Adipocyte (in vitro differentiated cells): Measurements from ENCODE around the gene SLC6A8.
"Not testable (repeated sequence)": the region's sequence is repeated elsewhere in the genome, so short reads cannot be mapped to it uniquely, and the experiment has no call there.

Experiments used
- DNase-seq: peaks from one replicate; pipeline ENCODE4 v3.0.0-alpha.2; 2015; ENCODE audit warnings: low read depth
- H3K27me3 ChIP-seq: replicated peaks from 2 replicates; pipeline ENCODE4 v1.7.0; 2013; ENCODE audit warnings: mild to moderate bottlenecking, low read length, moderate library complexity; ENCODE audit not compliant: control insufficient read depth, insufficient read depth
- H3K36me3 ChIP-seq: 2 replicates; pipeline ENCODE4 v1.7.0; 2013; ENCODE audit warnings: low read length, mild to moderate bottlenecking, moderate library complexity; ENCODE audit not compliant: control insufficient read depth, insufficient read depth, severe bottlenecking
- H3K4me1 ChIP-seq: 2 replicates; pipeline ENCODE4 v1.7.0; 2013; ENCODE audit warnings: mild to moderate bottlenecking, low read length, moderate library complexity; ENCODE audit not compliant: control insufficient read depth, insufficient read depth
- H3K4me3 ChIP-seq: 2 replicates; pipeline ENCODE4 v1.7.0; 2013; ENCODE audit warnings: mild to moderate bottlenecking, low read length, moderate library complexity
- H3K9ac ChIP-seq: 2 replicates; pipeline ENCODE4 v1.7.0; 2013; ENCODE audit warnings: mild to moderate bottlenecking, low read length, moderate library complexity
- H3K9me3 ChIP-seq: 2 replicates; pipeline ENCODE4 v1.7.0; 2013; ENCODE audit warnings: mild to moderate bottlenecking, low read length, moderate library complexity; ENCODE audit not compliant: control insufficient read depth

The SLC6A8 gene

DNA sequence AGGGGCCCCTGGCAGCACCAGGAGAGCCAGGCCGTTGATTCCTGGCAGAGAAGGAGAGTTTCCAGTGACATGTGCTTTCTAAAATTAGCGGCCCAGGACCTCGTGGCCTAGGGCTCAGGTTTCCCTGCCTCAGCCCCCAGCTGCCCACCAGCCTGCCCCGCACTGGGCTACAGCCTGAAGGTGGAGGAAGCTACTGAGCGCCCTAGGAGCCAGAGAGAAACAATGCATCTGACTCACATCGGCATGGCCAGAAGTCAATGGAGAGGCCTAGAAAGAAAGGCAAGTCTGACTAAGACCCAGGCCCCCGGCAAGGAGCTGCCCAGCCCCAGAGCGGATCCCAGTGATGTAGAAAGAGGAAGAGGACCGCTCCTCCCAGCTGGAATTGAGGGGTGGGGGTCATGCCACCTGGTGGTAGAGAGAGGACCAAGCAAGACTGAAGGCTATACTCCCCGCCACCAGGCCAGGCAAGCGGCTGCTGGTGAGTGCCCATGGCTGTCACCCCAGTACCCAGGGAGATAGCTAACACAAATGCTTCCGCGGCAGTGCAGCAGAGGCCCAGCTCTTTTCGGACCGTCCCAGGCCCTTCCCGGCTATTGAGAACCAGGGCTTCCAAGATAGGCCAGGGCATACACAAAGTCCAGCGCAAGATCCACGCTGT, 17.8 kb downstream of the SLC6A8 start:
- DNase-seq, H3K27me3 ChIP-seq, H3K4me1 ChIP-seq, H3K9me3 ChIP-seq, H3K9ac ChIP-seq, H3K4me3 ChIP-seq: not testable (repeated sequence)
- peaks cover 50% of the 10 kb centered on the region for H3K36me3 ChIP-seq

- DNase-seq = no peak
- no peaks in the 10 kb centered on the region for H3K4me1 ChIP-seq
- H3K9me3 ChIP-seq = no peaks in the 10 kb centered on the region
- H3K9ac ChIP-seq = no peak overlapping the region
- H3K4me3 ChIP-seq = no peak overlapping the region
- H3K27me3 ChIP-seq = no peaks in the 10 kb centered on the region
- H3K36me3 ChIP-seq = peaks cover 46% of the 10 kb centered on the region
These were observed 19.1 kb downstream of the SLC6A8 start for GRCh38 chrX:153706799-153707198.

DNA sequence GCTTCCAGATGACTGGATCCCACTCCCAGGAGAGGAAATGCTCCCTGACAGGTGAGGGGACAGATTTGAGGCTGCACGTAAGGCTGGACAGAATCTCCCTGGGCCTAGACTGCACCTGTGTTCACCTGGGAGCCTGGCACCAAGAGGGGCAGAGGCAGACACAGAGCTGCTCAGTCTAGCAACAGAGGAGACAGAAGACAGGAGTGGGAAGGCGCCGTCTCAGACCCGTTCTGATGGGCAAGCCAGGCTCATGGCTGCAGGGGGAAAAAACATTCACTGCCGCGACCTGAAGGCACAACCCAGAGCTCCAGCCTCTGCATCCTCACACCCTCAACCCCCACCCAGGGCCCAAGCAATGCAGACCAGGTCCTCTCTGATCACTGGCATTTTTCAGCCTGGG, 19.7 kb downstream of the SLC6A8 start:
- no peaks in the 10 kb centered on the region for H3K4me1 ChIP-seq
- no peaks in the 10 kb centered on the region for H3K9me3 ChIP-seq
- no peak overlapping the region for H3K9ac ChIP-seq
- H3K27me3 ChIP-seq = no peaks in the 10 kb centered on the region
- no peak for DNase-seq
- no peak overlapping the region for H3K4me3 ChIP-seq
- peaks cover 43% of the 10 kb centered on the region for H3K36me3 ChIP-seq

DNA sequence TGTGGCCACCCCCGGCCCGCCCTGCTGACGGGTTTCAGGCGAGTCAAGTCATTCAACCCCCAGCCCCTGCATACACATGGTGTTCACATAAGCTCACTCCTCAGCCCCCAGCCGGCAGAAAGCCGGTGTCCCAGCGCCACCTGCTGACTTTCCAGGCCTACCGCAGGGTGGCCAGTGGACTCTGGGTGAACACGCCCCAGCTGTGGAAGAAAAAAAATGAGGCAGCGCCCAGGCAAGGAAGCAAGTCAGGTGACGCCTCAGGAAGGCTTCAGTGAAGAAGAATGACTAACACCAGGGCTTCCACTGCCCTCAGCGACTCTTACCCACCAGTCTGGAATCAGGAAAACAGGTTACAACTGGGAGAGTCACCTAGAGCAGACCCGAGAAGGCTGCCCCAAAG, 20.7 kb downstream of the SLC6A8 start:
- no peaks in the 10 kb centered on the region for H3K9me3 ChIP-seq
- H3K4me1 ChIP-seq = no peaks in the 10 kb centered on the region
- H3K36me3 ChIP-seq = peaks cover 42% of the 10 kb centered on the region
- peaks cover 4% of the 10 kb centered on the region for H3K27me3 ChIP-seq
- H3K4me3 ChIP-seq = no peak overlapping the region
- DNase-seq = peak; percentile 82
- no peak overlapping the region for H3K9ac ChIP-seq

- Histone ChIP-seq H3K4me1 (no peaks in the 10 kb centered on the region), H3K36me3 (peaks cover 43% of the 10 kb centered on the region), H3K9me3 (no peaks in the 10 kb centered on the region), H3K9ac (no peak overlapping the region), H3K27me3 (peaks cover 4% of the 10 kb centered on the region), H3K4me3 (no peak overlapping the region)
- no peak for DNase-seq
These were observed 22.3 kb downstream of the SLC6A8 start for GRCh38 chrX:153709726-153710674.

- DNase-seq = no peak
- Histone ChIP-seq H3K9me3 (no peaks in the 10 kb centered on the region), H3K4me1 (no peaks in the 10 kb centered on the region), H3K9ac (no peak overlapping the region), H3K36me3 (peaks cover 71% of the 10 kb centered on the region), H3K27me3 (peaks cover 4% of the 10 kb centered on the region), H3K4me3 (no peak overlapping the region)
These were observed 26.5 kb downstream of the SLC6A8 start for GRCh38 chrX:153714256-153714655.

- DNase-seq = no peak
- peaks cover 67% of the 10 kb centered on the region for H3K36me3 ChIP-seq
- no peaks in the 10 kb centered on the region for H3K9me3 ChIP-seq
- H3K4me3 ChIP-seq = no peak overlapping the region
- H3K4me1 ChIP-seq = peaks cover 6% of the 10 kb centered on the region
- H3K9ac ChIP-seq = no peak overlapping the region
- peaks cover 4% of the 10 kb centered on the region for H3K27me3 ChIP-seq
These were observed 29.7 kb downstream of the SLC6A8 start for GRCh38 chrX:153717445-153717844.

DNA sequence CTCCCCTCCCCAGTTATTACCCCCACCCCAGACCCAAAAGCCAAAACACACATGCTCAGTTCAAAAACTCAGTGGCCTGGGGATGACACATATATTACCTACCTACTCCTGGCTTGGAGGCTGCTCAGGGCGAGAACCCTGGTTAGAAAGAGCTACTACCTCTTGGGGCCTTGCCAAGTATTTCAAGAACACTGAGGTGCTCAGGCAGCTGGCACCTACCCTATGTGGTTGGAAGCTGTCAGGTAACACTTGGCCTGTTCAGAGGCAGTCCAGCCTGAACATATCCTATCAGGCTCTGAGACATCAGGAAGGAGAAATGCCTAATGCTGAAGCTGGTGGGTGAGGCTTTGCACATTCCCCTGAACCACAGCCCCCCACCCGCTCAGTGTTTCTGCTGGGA, 31.5 kb downstream of the SLC6A8 start:
- no peak overlapping the region for H3K9ac ChIP-seq
- no peak for DNase-seq
- H3K27me3 ChIP-seq = no peaks in the 10 kb centered on the region
- peaks cover 6% of the 10 kb centered on the region for H3K4me1 ChIP-seq
- no peaks in the 10 kb centered on the region for H3K9me3 ChIP-seq
- no peak overlapping the region for H3K4me3 ChIP-seq
- H3K36me3 ChIP-seq = peaks cover 57% of the 10 kb centered on the region

GRCh38 chrX:153719701-153720100, 32.0 kb downstream of the SLC6A8 start:
- Histone ChIP-seq H3K36me3 (peaks cover 53% of the 10 kb centered on the region), H3K4me1 (peaks cover 6% of the 10 kb centered on the region), H3K9me3 (no peaks in the 10 kb centered on the region), H3K27me3 (no peaks in the 10 kb centered on the region), H3K4me3 (no peak overlapping the region), H3K9ac (no peak overlapping the region)
- DNase-seq = no peak

GRCh38 chrX:153722704-153723350, 35.1 kb downstream of the SLC6A8 start:
- peak overlapping the region; percentile 82 for H3K9ac ChIP-seq
- peaks cover 28% of the 10 kb centered on the region for H3K36me3 ChIP-seq
- no peaks in the 10 kb centered on the region for H3K9me3 ChIP-seq
- no peak for DNase-seq
- H3K27me3 ChIP-seq = no peaks in the 10 kb centered on the region
- H3K4me1 ChIP-seq = peaks cover 35% of the 10 kb centered on the region
- H3K4me3 ChIP-seq = peak overlapping the region; percentile 79
